RWPE2 (cell line): ENCODE measurements around the gene FASN.

Source experiments
- ATAC-seq: fragments of 200-7000 bp; cut with Tn5 transposase; 3 replicates; pipeline ENCODE4 v1.9.1; 2021; ENCODE audit warnings: low read depth
- DNase-seq: peaks from one replicate; pipeline ENCODE4 v3.0.0-alpha.2; 2020; ENCODE audit warnings: low spot score
- H3K27ac ChIP-seq: fragments of 450-650 bp; 2 replicates; pipeline ENCODE4 v1.5.1; 2017; ENCODE audit warnings: mild to moderate bottlenecking; ENCODE audit not compliant: poor library complexity, severe bottlenecking
- H3K27me3 ChIP-seq: fragments of 250-450 bp; sonication (Bioruptor Pico); 2 replicates; pipeline ENCODE4 v1.5.1; 2021; ENCODE audit warnings: mild to moderate bottlenecking, moderate library complexity; ENCODE audit not compliant: insufficient read depth, poor library complexity, severe bottlenecking
- H3K36me3 ChIP-seq: fragments of 250-450 bp; sonication (Bioruptor Pico); 2 replicates; pipeline ENCODE4 v1.5.1; 2020; ENCODE audit warnings: low read depth, mild to moderate bottlenecking, moderate library complexity
- H3K4me1 ChIP-seq: fragments of 250-450 bp; sonication (Bioruptor Pico); 2 replicates; pipeline ENCODE4 v1.5.1; 2021; ENCODE audit warnings: mild to moderate bottlenecking, moderate library complexity; ENCODE audit not compliant: insufficient read depth, poor library complexity, severe bottlenecking
- H3K4me3 ChIP-seq: fragments of 250-450 bp; sonication (Bioruptor Pico); 2 replicates; pipeline ENCODE4 v1.5.1; 2021; ENCODE audit warnings: mild to moderate bottlenecking, moderate library complexity; ENCODE audit not compliant: severe bottlenecking
- H3K9me3 ChIP-seq: fragments of 250-450 bp; sonication (Bioruptor Pico); 2 replicates; pipeline ENCODE4 v1.5.1; 2021; ENCODE audit warnings: mild to moderate bottlenecking, moderate library complexity; ENCODE audit not compliant: severe bottlenecking
- TF ChIP-seq, protein P1 (sequence below): fragments of 450-650 bp; IDR thresholded peaks from one replicate; pipeline ENCODE4 v1.5.1; 2017; ENCODE audit warnings: mild to moderate bottlenecking, moderate library complexity; ENCODE audit not compliant: poor library complexity, severe bottlenecking

FASN gene

DNA sequence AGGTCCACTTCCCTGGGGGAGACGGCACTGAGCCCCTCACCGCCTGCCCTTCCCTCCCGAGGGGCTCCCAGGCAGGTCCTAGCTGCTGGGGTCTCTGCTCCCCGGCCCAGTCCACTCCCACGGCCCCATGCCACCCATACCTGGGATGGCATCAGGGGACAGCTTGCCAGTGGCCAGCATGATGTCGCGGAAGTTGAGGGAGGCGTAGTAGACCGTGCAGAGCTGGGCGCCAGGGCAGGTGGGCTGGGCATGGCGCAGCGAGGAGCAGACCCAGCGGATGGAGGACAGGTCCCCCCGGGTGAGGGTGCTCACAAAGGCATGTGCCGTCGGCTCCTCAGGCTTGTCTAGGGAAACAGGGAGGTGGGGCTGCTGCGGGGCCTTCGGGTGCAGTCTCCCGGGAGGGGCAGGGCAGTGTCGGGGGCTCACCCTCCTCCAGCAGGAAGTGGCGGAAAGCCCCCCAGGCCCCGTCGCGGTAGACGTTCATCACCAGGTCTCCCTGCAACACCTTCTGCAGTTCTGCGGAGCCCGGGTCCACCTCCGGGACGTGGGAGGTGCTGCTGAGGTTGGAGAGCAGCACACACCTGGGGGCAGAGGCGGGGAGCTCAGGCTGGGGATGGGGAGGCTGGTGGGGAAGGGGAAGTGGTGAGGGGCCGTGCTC is 13.5 kb downstream of the FASN start:
- H3K27ac ChIP-seq: no peak overlapping the region
- ATAC-seq: no peak
- no peaks in the 10 kb centered on the region for H3K4me1 ChIP-seq
- TF ChIP-seq, protein P1, sequence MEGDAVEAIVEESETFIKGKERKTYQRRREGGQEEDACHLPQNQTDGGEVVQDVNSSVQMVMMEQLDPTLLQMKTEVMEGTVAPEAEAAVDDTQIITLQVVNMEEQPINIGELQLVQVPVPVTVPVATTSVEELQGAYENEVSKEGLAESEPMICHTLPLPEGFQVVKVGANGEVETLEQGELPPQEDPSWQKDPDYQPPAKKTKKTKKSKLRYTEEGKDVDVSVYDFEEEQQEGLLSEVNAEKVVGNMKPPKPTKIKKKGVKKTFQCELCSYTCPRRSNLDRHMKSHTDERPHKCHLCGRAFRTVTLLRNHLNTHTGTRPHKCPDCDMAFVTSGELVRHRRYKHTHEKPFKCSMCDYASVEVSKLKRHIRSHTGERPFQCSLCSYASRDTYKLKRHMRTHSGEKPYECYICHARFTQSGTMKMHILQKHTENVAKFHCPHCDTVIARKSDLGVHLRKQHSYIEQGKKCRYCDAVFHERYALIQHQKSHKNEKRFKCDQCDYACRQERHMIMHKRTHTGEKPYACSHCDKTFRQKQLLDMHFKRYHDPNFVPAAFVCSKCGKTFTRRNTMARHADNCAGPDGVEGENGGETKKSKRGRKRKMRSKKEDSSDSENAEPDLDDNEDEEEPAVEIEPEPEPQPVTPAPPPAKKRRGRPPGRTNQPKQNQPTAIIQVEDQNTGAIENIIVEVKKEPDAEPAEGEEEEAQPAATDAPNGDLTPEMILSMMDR: no peak
- no peaks in the 10 kb centered on the region for H3K27me3 ChIP-seq
- H3K9me3 ChIP-seq: no peaks in the 10 kb centered on the region
- H3K4me3 ChIP-seq: no peak overlapping the region
- no peak for DNase-seq
- peaks cover 99% of the 10 kb centered on the region for H3K36me3 ChIP-seq

DNA sequence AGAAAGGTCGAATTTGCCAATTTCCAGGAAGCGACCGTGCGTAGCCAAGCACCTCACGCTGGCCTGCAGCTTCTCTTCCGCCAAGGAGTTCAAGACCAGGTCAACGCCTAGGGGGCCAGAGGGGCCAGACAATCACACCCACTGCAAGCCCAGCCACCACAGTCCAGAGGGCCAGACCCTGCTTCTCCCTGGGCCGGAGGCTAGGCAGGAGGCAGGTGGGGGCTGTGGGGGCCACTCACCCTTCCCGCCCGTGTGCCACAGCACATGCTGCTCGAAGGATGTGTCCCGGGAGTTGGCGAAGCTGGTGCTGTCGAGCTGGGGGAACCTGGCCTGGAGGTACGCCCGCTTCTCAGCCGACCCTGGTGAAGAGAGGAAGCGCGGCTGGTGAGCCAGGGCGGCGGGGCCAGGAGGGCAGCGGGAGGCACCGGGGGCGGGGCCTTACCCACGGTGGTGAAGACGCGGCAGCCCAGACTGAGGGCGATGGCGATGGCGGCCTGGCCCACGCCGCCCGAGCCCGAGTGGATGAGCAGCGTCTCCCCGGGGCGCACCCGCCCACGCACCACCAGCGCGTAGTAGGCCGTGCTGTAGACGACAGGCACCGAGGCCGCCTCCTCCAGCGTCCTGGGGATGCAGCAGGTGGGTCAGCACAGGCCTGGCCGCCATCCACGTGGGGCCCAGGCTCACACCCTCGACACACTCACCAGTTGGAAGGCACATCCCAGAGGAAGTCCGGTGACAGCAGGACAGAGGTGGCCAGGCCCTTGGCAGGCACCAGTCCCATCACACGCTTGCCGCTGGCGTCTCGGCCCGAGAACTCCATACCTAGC is 14.3 kb downstream of the FASN start:
- Histone ChIP-seq H3K36me3 (peaks cover 96% of the 10 kb centered on the region), H3K9me3 (no peaks in the 10 kb centered on the region), H3K4me1 (no peaks in the 10 kb centered on the region), H3K27me3 (no peaks in the 10 kb centered on the region), H3K27ac (no peak overlapping the region), H3K4me3 (no peak overlapping the region)
- TF ChIP-seq, protein P1: no peak
- DNase-seq (no peak), ATAC-seq (no peak)

DNA sequence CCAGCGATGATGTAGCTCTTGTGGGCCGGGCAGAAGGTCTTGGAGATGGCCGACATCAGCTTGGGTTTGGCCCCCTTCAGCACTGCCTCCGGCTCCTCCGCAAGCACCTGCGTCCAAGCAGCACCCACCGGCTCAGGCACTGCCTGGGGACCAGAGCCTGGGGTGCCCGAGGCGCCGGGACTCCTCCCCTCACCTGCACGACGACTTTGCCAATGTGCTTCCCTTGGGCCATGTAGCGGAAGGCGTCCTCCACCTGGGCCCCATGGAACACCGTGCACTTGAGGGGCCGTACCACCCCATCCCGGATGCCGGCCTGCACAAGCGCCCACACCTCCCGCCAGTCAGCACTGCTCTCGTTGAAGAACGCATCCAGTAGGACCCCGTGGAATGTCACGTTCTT is 15.0 kb downstream of the FASN start:
- no peaks in the 10 kb centered on the region for H3K27me3 ChIP-seq
- no peaks in the 10 kb centered on the region for H3K9me3 ChIP-seq
- no peak overlapping the region for H3K4me3 ChIP-seq
- DNase-seq: no peak
- TF ChIP-seq, protein P1: no peak
- H3K36me3 ChIP-seq: peaks cover 94% of the 10 kb centered on the region
- no peaks in the 10 kb centered on the region for H3K4me1 ChIP-seq
- H3K27ac ChIP-seq: no peak overlapping the region
- ATAC-seq: no peak

DNA sequence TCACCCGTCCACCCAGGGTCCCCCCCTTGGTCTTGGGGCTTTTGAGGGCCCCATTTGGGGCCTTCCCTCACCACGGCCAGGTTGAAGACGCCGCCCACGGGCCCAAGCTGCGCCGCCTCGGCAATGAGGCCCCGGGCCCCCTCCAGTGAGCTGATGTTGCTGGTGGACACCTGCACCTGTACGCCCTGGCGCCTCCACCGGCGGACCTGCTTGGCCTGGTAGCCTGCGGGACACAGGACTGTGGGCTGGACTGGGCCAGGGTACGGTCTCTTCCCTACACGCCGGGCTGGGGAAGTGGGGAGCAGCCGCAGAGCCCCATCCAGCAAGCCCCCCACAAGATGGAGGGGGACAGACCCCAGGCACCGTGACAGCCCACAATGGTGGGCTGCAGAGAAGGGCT is 15.6 kb downstream of the FASN start:
- Histone ChIP-seq H3K4me3 (no peak overlapping the region), H3K9me3 (no peaks in the 10 kb centered on the region), H3K27me3 (no peaks in the 10 kb centered on the region), H3K4me1 (no peaks in the 10 kb centered on the region), H3K27ac (no peak overlapping the region), H3K36me3 (peaks cover 93% of the 10 kb centered on the region)
- TF ChIP-seq, protein P1: no peak
- no peak for DNase-seq
- ATAC-seq: no peak

DNA sequence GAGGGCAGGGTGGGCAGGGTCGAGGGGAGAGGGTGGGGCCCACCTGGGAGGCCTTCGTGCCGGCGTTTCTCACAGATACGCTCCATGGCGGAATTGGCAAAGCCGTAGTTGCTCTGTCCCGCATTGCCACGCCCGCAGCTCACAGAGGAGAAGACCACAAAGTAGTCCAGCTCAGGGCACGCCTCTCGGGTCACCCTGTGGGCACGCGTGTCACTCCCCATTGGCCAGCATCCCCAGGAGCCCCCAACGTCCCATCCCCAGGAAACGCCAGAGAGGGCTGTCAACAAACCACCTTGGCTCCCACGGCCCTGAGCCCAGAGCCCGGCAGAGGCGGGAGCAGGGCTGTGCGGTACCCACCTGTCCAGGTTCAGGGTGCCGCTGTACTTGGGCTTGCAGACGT is 16.1 kb downstream of the FASN start:
- no peak for DNase-seq
- Histone ChIP-seq H3K36me3 (peaks cover 88% of the 10 kb centered on the region), H3K4me3 (no peak overlapping the region), H3K27me3 (no peaks in the 10 kb centered on the region), H3K4me1 (no peaks in the 10 kb centered on the region), H3K9me3 (no peaks in the 10 kb centered on the region), H3K27ac (no peak overlapping the region)
- TF ChIP-seq, protein P1: no peak
- no peak for ATAC-seq
